Measurements from ENCODE around the gene CHMP3. TPM values are rescaled to one million over a fixed set of nuclear protein-coding genes. Genes with fewer than 3 reads are reported as not detected.

The CHMP3 gene
- total RNA-seq, 2 donors from 2014 or later = 20.5 to 29.3 TPM

GRCh38 chr2:86570059-86570458, 6.8 kb upstream of the CHMP3 start:
- Mint-ChIP-seq H3K36me3 (ENCODE audit: low read depth) (no peaks in the 10 kb centered on the region), H3K9me3 (peaks cover 2% of the 10 kb centered on the region), H3K27ac (no peak overlapping the region), H3K4me1 (no peaks in the 10 kb centered on the region), H3K4me3 (no peak overlapping the region), H3K27me3 (ENCODE audit: insufficient read depth) (peaks cover 25% of the 10 kb centered on the region)
- Histone ChIP-seq H3K4me3 (ENCODE audit: low read length) (no peak overlapping the region), H3K27ac (ENCODE audit: low read depth, low read length) (no peak overlapping the region), H3K9ac (ENCODE audit: extremely low read depth, low read length, poor library complexity, severe bottlenecking) (no peak overlapping the region), H3K36me3 (ENCODE audit: control insufficient read depth, insufficient read depth, low read length) (no peaks in the 10 kb centered on the region), H3K27me3 (ENCODE audit: control insufficient read depth, insufficient read depth, low read length, poor library complexity, severe bottlenecking) (peaks cover 7% of the 10 kb centered on the region), H3K4me1 (ENCODE audit: control insufficient read depth, insufficient read depth, low read length) (no peaks in the 10 kb centered on the region), H3K9me3 (ENCODE audit: control insufficient read depth, low read length) (no peaks in the 10 kb centered on the region)
- WGBS, 2 experiments (ENCODE audit: insufficient coverage in 1 of 2, insufficient read length in 1 of 2) = 97 to 100% methylated on average over 3 of the region's 3 CpGs
- DNase-seq = no peak
- TF ChIP-seq CTCF (conservative IDR thresholded peaks at IDR 0.05) = no peak

- Mint-ChIP-seq H3K4me3 (no peak overlapping the region), H3K36me3 (ENCODE audit: low read depth) (peaks cover 3% of the 10 kb centered on the region), H3K9me3 (peaks cover 12% of the 10 kb centered on the region), H3K4me1 (peaks cover 6% of the 10 kb centered on the region), H3K27ac (no peak overlapping the region), H3K27me3 (ENCODE audit: insufficient read depth) (peaks cover 37% of the 10 kb centered on the region)
- no peak for DNase-seq
- peaks cover 11% of the 10 kb centered on the region for H3K9me3 ChIP-seq (ENCODE audit: control insufficient read depth, low read length)
- H3K9ac ChIP-seq (ENCODE audit: extremely low read depth, low read length, poor library complexity, severe bottlenecking) = no peak overlapping the region
- H3K27me3 ChIP-seq (ENCODE audit: control insufficient read depth, insufficient read depth, low read length, poor library complexity, severe bottlenecking) = peaks cover 7% of the 10 kb centered on the region
- TF ChIP-seq CTCF (conservative IDR thresholded peaks at IDR 0.05) = no peak
- H3K27ac ChIP-seq (ENCODE audit: low read depth, low read length) = no peak overlapping the region
- no peaks in the 10 kb centered on the region for H3K4me1 ChIP-seq (ENCODE audit: control insufficient read depth, insufficient read depth, low read length)
- no peaks in the 10 kb centered on the region for H3K36me3 ChIP-seq (ENCODE audit: control insufficient read depth, insufficient read depth, low read length)
- H3K4me3 ChIP-seq (ENCODE audit: low read length) = no peak overlapping the region
These were observed 3.6 kb upstream of the CHMP3 start for GRCh38 chr2:86566821-86567190.

GRCh38 chr2:86566158-86566820, 3.0 kb upstream of the CHMP3 start:
- H3K4me1 ChIP-seq (ENCODE audit: control insufficient read depth, insufficient read depth, low read length) = no peaks in the 10 kb centered on the region
- peaks cover 7% of the 10 kb centered on the region for H3K27me3 ChIP-seq (ENCODE audit: control insufficient read depth, insufficient read depth, low read length, poor library complexity, severe bottlenecking)
- Mint-ChIP-seq H3K9me3 (peaks cover 12% of the 10 kb centered on the region), H3K36me3 (ENCODE audit: low read depth) (peaks cover 3% of the 10 kb centered on the region), H3K27ac (no peak overlapping the region), H3K27me3 (ENCODE audit: insufficient read depth) (peaks cover 37% of the 10 kb centered on the region), H3K4me3 (no peak overlapping the region), H3K4me1 (peaks cover 8% of the 10 kb centered on the region)
- no peak overlapping the region for H3K27ac ChIP-seq (ENCODE audit: low read depth, low read length)
- no peak for DNase-seq
- no peak for TF ChIP-seq CTCF (conservative IDR thresholded peaks at IDR 0.05)
- no peaks in the 10 kb centered on the region for H3K36me3 ChIP-seq (ENCODE audit: control insufficient read depth, insufficient read depth, low read length)
- H3K9me3 ChIP-seq (ENCODE audit: control insufficient read depth, low read length) = peaks cover 11% of the 10 kb centered on the region
- H3K9ac ChIP-seq (ENCODE audit: extremely low read depth, low read length, poor library complexity, severe bottlenecking) = no peak overlapping the region
- whole genome bisulfite sequencing, 2 experiments (ENCODE audit: insufficient coverage in 1 of 2, insufficient read length in 1 of 2) = 87 to 93% methylated on average over 3 to 6 of the region's 6 CpGs
- no peak overlapping the region for H3K4me3 ChIP-seq (ENCODE audit: low read length)

All from endodermal cell (in vitro differentiated cells).